CD14-positive monocyte (primary cell): ENCODE data around the gene UGT1A9. TPM values are rescaled to one million over a fixed set of nuclear protein-coding genes. Genes with fewer than 3 reads are reported as not detected.
"Not testable (repeated sequence)": the region's sequence is repeated elsewhere in the genome, so short reads cannot be mapped to it uniquely, and the experiment has no call there.

ENCODE experiments used
- DNase-seq, 3 donors: peaks; one replicate each; pipeline ENCODE4 v3.0.0-alpha.2; 2011 to 2022
- H2AFZ ChIP-seq: 2 replicates; pipeline ENCODE4 v1.6.0; 2012; ENCODE audit warnings: mild to moderate bottlenecking, low read depth, low read length, inconsistent platforms; ENCODE audit not compliant: insufficient read depth, poor library complexity, severe bottlenecking
- H3K27ac ChIP-seq, 2 donors: 1 replicate in 1 of 2; 2 replicates in 1 of 2; pipeline ENCODE4 v1.5.1; 2012 to 2013; ENCODE audit warnings: low read length in 2 of 2, control low read depth in 1 of 2, inconsistent platforms in 1 of 2, low read depth in 1 of 2, mild to moderate bottlenecking in 1 of 2
- H3K27me3 ChIP-seq, 2 donors: one replicate each; pipeline versions ENCODE4 v1.6.0 to v1.6.1; 2011 to 2013; ENCODE audit warnings: low read length in 2 of 2; ENCODE audit not compliant: control insufficient read depth in 2 of 2, insufficient read depth in 2 of 2
- H3K36me3 ChIP-seq, 2 donors: replicated peaks in 1 of 2; 1 replicate in 1 of 2; 2 replicates in 1 of 2; pipeline versions ENCODE4 v1.5.1 to v1.6.1; 2012 to 2013; ENCODE audit warnings: low read length in 2 of 2, control low read depth in 1 of 2, inconsistent platforms in 1 of 2, mild to moderate bottlenecking in 1 of 2; ENCODE audit not compliant: insufficient read depth in 2 of 2, control insufficient read depth in 1 of 2
- H3K4me1 ChIP-seq, 2 donors: 1 replicate in 1 of 2; 2 replicates in 1 of 2; pipeline versions ENCODE4 v1.5.1 to v1.6.1; 2012 to 2013; ENCODE audit warnings: low read length in 2 of 2, control low read depth in 1 of 2, inconsistent platforms in 1 of 2, mild to moderate bottlenecking in 1 of 2, moderate library complexity in 1 of 2; ENCODE audit not compliant: insufficient read depth in 2 of 2, control insufficient read depth in 1 of 2
- H3K4me2 ChIP-seq: replicated peaks from 2 replicates; pipeline ENCODE3; 2012; ENCODE audit warnings: low read length, moderate library complexity, mild to moderate bottlenecking; ENCODE audit not compliant: poor library complexity, severe bottlenecking; ENCODE audit errors: extremely low read depth
- H3K4me3 ChIP-seq, 3 experiments: fragments of 200-600 bp in 1 of 3; sonication (generic) in 1 of 3; replicated peaks in 1 of 3; 1 replicate in 2 of 3; 2 replicates in 1 of 3; pipeline ENCODE4 v1.5.1; 2011 to 2013; ENCODE audit warnings: low read length in 3 of 3, mild to moderate bottlenecking in 3 of 3, control low read depth in 2 of 3, low read depth in 2 of 3, inconsistent platforms in 1 of 3, moderate library complexity in 1 of 3
- H3K79me2 ChIP-seq: 2 replicates; pipeline ENCODE4 v1.6.0; 2012; ENCODE audit warnings: mild to moderate bottlenecking, control low read depth, inconsistent platforms, low read length, moderate library complexity; ENCODE audit not compliant: insufficient read depth
- H3K9ac ChIP-seq: 2 replicates; pipeline ENCODE4 v1.6.0; 2017; ENCODE audit warnings: low read length, mild to moderate bottlenecking; ENCODE audit not compliant: insufficient read depth, poor library complexity, severe bottlenecking
- H3K9me3 ChIP-seq, 2 donors: replicated peaks in 1 of 2; 1 replicate in 1 of 2; 2 replicates in 1 of 2; pipeline versions ENCODE4 v1.5.1 to v1.6.1; 2012 to 2013; ENCODE audit warnings: low read length in 2 of 2, control low read depth in 1 of 2; ENCODE audit not compliant: control insufficient read depth in 1 of 2, insufficient read depth in 1 of 2
- H4K20me1 ChIP-seq: 2 replicates; pipeline ENCODE4 v1.6.0; 2012; ENCODE audit warnings: mild to moderate bottlenecking, low read length, control low read depth, moderate library complexity; ENCODE audit not compliant: insufficient read depth
- H3K27ac Mint-ChIP-seq, 7 donors: one replicate each; pipeline ENCODE4 v1.8.0; 2020; ENCODE audit warnings: mild to moderate bottlenecking in 7 of 7, mixed read lengths in 7 of 7, moderate library complexity in 6 of 7, inconsistent platforms in 2 of 7
- H3K27me3 Mint-ChIP-seq, 3 donors: one replicate each; pipeline ENCODE4 v1.8.0; 2021 to 2022; ENCODE audit warnings: low read depth in 3 of 3, mild to moderate bottlenecking in 3 of 3, mixed read lengths in 3 of 3, moderate library complexity in 3 of 3, inconsistent platforms in 1 of 3
- H3K36me3 Mint-ChIP-seq, 2 donors: one replicate each; pipeline ENCODE4 v1.8.0; 2020; ENCODE audit warnings: mixed read lengths in 2 of 2, inconsistent platforms in 1 of 2, mild to moderate bottlenecking in 1 of 2
- H3K4me1 Mint-ChIP-seq: one replicate; pipeline ENCODE4 v1.8.0; 2020; ENCODE audit warnings: mild to moderate bottlenecking, mixed read lengths
- H3K4me3 Mint-ChIP-seq, 2 donors: one replicate each; pipeline ENCODE4 v1.8.0; 2020; ENCODE audit warnings: mild to moderate bottlenecking in 2 of 2, mixed read lengths in 2 of 2, moderate library complexity in 1 of 2
- H3K9me3 Mint-ChIP-seq, 7 donors: one replicate each; pipeline ENCODE4 v1.8.0; 2020 to 2022; ENCODE audit warnings: mixed read lengths in 7 of 7, mild to moderate bottlenecking in 6 of 7, moderate library complexity in 6 of 7, inconsistent platforms in 2 of 7
- CTCF ChIP-seq: fragments of 200-600 bp; IDR thresholded peaks from one replicate; pipeline ENCODE4 v1.8.0; 2022; ENCODE audit warnings: antibody characterized with exemption, mild to moderate bottlenecking
- WGBS: methylation state at CpG from one replicate; pipeline ENCODE4 v1.1.5; 2013; ENCODE audit warnings: missing lambda C conversion rate; ENCODE audit not compliant: insufficient coverage; 5-methylcytosine and 5-hydroxymethylcytosine counted together
- intact Hi-C, 2 donors: fragments of 100-400 bp; cut with micrococcal nuclease; formaldehyde crosslinking; loops; one replicate each; pipeline versions ENCODE4 v1.15.0 to v1.15.1; 2023
- polyA plus RNA-seq, 3 donors: library from polyadenylated mRNA; depleted of rRNA in 1 of 3; unstranded in 2 of 3; stranded (reverse) in 1 of 3; fragments of 300-500 nt in 2 of 3; fragments of >200 nt in 1 of 3; fragmentation: Illumina TruSeq in 2 of 3; gene quantifications; 1 replicate in 2 of 3; 2 replicates in 1 of 3; pipeline ENCODE4 v1.2.3, GENCODE V29; 2012 to 2021

The UGT1A9 gene
- polyA plus RNA-seq, 3 donors = not detected

GRCh38 chr2:233627331-233628025 is 44.2 kb upstream of the UGT1A9 start:
- Mint-ChIP-seq H3K27me3 (peaks cover 0 to 3% (median 2%) of the 10 kb centered on the region in 3 donors), H3K9me3 (peaks cover 3 to 25% (median 8%) of the 10 kb centered on the region in 7 donors), H3K4me3 (no peak overlapping the region), H3K4me1 (no peaks in the 10 kb centered on the region), H3K27ac (no peak overlapping the region), H3K36me3 (no peaks in the 10 kb centered on the region)
- Histone ChIP-seq H3K4me1 (no peaks in the 10 kb centered on the region), H3K79me2 (no peaks in the 10 kb centered on the region), H3K4me2 (no peak overlapping the region), H3K9ac (no peak overlapping the region), H3K27me3 (no peaks in the 10 kb centered on the region), H3K4me3 (no peak overlapping the region), H3K27ac (no peak overlapping the region), H2AFZ (no peak overlapping the region), H3K9me3 (no peaks in the 10 kb centered on the region), H3K36me3 (no peaks in the 10 kb centered on the region), H4K20me1 (no peaks in the 10 kb centered on the region)
- DNase-seq = no peak
- WGBS = 82% methylated on average over 3 of the region's 5 CpGs
- no peak for TF ChIP-seq CTCF
- intact Hi-C loops = no loop called here

GRCh38 chr2:233636306-233636705 is 35.4 kb upstream of the UGT1A9 start, which contains the start of gene UGT1A10:
Gene UGT1A10, plus strand, starts transcription at chr2:233636448. Its CDS starts 75 bp downstream, at chr2:233636523.
- DNase-seq, H3K36me3 Mint-ChIP-seq, H3K79me2 ChIP-seq, H2AFZ ChIP-seq, H3K27me3 Mint-ChIP-seq, H3K27me3 ChIP-seq, H3K36me3 ChIP-seq, H3K4me3 ChIP-seq, H3K4me1 Mint-ChIP-seq, H3K9me3 ChIP-seq, H3K27ac ChIP-seq, H3K4me3 Mint-ChIP-seq, H3K27ac Mint-ChIP-seq, H3K4me2 ChIP-seq, H3K9me3 Mint-ChIP-seq, H3K9ac ChIP-seq, intact Hi-C loops, H3K4me1 ChIP-seq, H4K20me1 ChIP-seq: not testable (repeated sequence)
- WGBS = 97% methylated on average over 6 of the region's 10 CpGs
